Astrocyte (in vitro differentiated cells and primary cell): ENCODE results near the gene SUPT20HL2. TPM values are rescaled to one million over a fixed set of nuclear protein-coding genes. Genes with fewer than 3 reads are reported as not detected.

Experiments
- DNase-seq: peaks from one replicate; pipeline ENCODE4 v3.0.0-alpha.2; 2010; ENCODE audit warnings: low read depth
- FAIRE-seq: peaks from 2 replicates; lab custom pipeline; 2011; peaks lifted over from hg19 to GRCh38; lab: Jason Lieb, UNC
- H2AFZ ChIP-seq: 2 replicates; pipeline ENCODE4 v1.6.0; 2012; ENCODE audit warnings: low read depth, low read length, inconsistent platforms
- H3K27ac ChIP-seq: 2 replicates; pipeline ENCODE4 v1.5.1; 2011; ENCODE audit warnings: low read depth, low read length, inconsistent platforms
- H3K27me3 ChIP-seq: 2 replicates; pipeline ENCODE4 v1.6.0; 2011; ENCODE audit warnings: low read length, inconsistent platforms; ENCODE audit not compliant: insufficient read depth
- H3K36me3 ChIP-seq: 2 replicates; pipeline ENCODE4 v1.5.1; 2011; ENCODE audit warnings: low read length, inconsistent platforms; ENCODE audit not compliant: insufficient read depth
- H3K4me1 ChIP-seq: 2 replicates; pipeline ENCODE4 v1.5.1; 2011; ENCODE audit warnings: low read length, inconsistent platforms; ENCODE audit not compliant: insufficient read depth
- H3K4me2 ChIP-seq: 2 replicates; pipeline ENCODE4 v1.6.0; 2012; ENCODE audit warnings: low read length, inconsistent platforms
- H3K4me3 ChIP-seq: 2 replicates; pipeline ENCODE4 v1.5.1; 2011; ENCODE audit warnings: low read depth, mild to moderate bottlenecking, low read length, inconsistent platforms; ENCODE audit not compliant: insufficient read depth
- H3K79me2 ChIP-seq: 2 replicates; pipeline ENCODE4 v1.6.0; 2012; ENCODE audit warnings: mild to moderate bottlenecking, low read length, inconsistent platforms; ENCODE audit not compliant: insufficient read depth
- H3K9ac ChIP-seq: 2 replicates; pipeline ENCODE4 v1.6.0; 2012; ENCODE audit warnings: mild to moderate bottlenecking, low read length, inconsistent platforms
- H3K9me3 ChIP-seq: 2 replicates; pipeline ENCODE4 v1.5.1; 2012; ENCODE audit warnings: low read depth, mild to moderate bottlenecking, low read length, inconsistent platforms; ENCODE audit not compliant: insufficient read depth
- H4K20me1 ChIP-seq: 2 replicates; pipeline ENCODE4 v1.6.0; 2012; ENCODE audit warnings: low read length, inconsistent platforms; ENCODE audit not compliant: insufficient read depth
- H3K27ac Mint-ChIP-seq: one replicate; pipeline ENCODE4 v1.8.0; 2021; ENCODE audit warnings: mild to moderate bottlenecking, mixed read lengths; ENCODE audit not compliant: unreplicated experiment
- H3K27me3 Mint-ChIP-seq: one replicate; pipeline ENCODE4 v1.8.0; 2021; ENCODE audit warnings: low read depth, mixed read lengths; ENCODE audit not compliant: unreplicated experiment
- H3K36me3 Mint-ChIP-seq: one replicate; pipeline ENCODE4 v1.8.0; 2021; ENCODE audit warnings: low read depth, mixed read lengths; ENCODE audit not compliant: unreplicated experiment
- H3K4me1 Mint-ChIP-seq: one replicate; pipeline ENCODE4 v1.8.0; 2021; ENCODE audit warnings: low read depth, mixed read lengths; ENCODE audit not compliant: unreplicated experiment
- H3K4me3 Mint-ChIP-seq: one replicate; pipeline ENCODE4 v1.8.0; 2021; ENCODE audit warnings: mild to moderate bottlenecking, moderate library complexity, mixed read lengths; ENCODE audit not compliant: unreplicated experiment
- H3K9me3 Mint-ChIP-seq: one replicate; pipeline ENCODE4 v1.8.0; 2021; ENCODE audit warnings: mild to moderate bottlenecking, mixed read lengths; ENCODE audit not compliant: unreplicated experiment
- CTCF ChIP-seq: IDR thresholded peaks from 2 replicates; pipeline ENCODE4 v1.5.1; 2011; ENCODE audit warnings: low read depth, mild to moderate bottlenecking, inconsistent platforms, low read length, moderate library complexity; ENCODE audit not compliant: insufficient read depth
- EZH2 ChIP-seq: IDR thresholded peaks from 2 replicates; pipeline ENCODE4 v1.6.1; 2012; ENCODE audit warnings: mild to moderate bottlenecking, low read length, inconsistent platforms; ENCODE audit not compliant: insufficient read depth
- total RNA-seq: library from RNA; stranded (reverse); gene quantifications from 2 replicates; pipeline ENCODE4 v1.2.1, GENCODE V29; 2021

The SUPT20HL2 gene
- total RNA-seq, 1 donor from 2014 or later, result not detected

GRCh38 chrX:24301806-24302205 lies 12.1 kb downstream of the SUPT20HL2 start:
- H3K9me3 ChIP-seq, result no peaks in the 10 kb centered on the region
- peaks cover 2% of the 10 kb centered on the region for H3K4me1 Mint-ChIP-seq
- no peaks in the 10 kb centered on the region for H3K36me3 Mint-ChIP-seq
- no peak overlapping the region for H3K27ac Mint-ChIP-seq
- no peak overlapping the region for H2AFZ ChIP-seq
- TF ChIP-seq CTCF, result no peak
- no peak for TF ChIP-seq EZH2
- no peak overlapping the region for H3K4me2 ChIP-seq
- DNase-seq (no peak), FAIRE-seq (no peak)
- H3K4me3 ChIP-seq, result no peak overlapping the region
- no peak overlapping the region for H3K27ac ChIP-seq
- no peaks in the 10 kb centered on the region for H3K27me3 ChIP-seq
- H3K79me2 ChIP-seq, result no peaks in the 10 kb centered on the region
- no peaks in the 10 kb centered on the region for H4K20me1 ChIP-seq
- H3K36me3 ChIP-seq, result no peaks in the 10 kb centered on the region
- no peaks in the 10 kb centered on the region for H3K4me1 ChIP-seq
- H3K27me3 Mint-ChIP-seq, result no peaks in the 10 kb centered on the region
- no peak overlapping the region for H3K9ac ChIP-seq
- no peak overlapping the region for H3K4me3 Mint-ChIP-seq
- no peaks in the 10 kb centered on the region for H3K9me3 Mint-ChIP-seq

- Histone ChIP-seq H3K27me3 (no peaks in the 10 kb centered on the region), H3K27ac (no peak overlapping the region), H3K79me2 (no peaks in the 10 kb centered on the region), H3K4me1 (no peaks in the 10 kb centered on the region), H3K9me3 (no peaks in the 10 kb centered on the region), H3K4me3 (no peak overlapping the region), H3K9ac (no peak overlapping the region), H3K4me2 (no peak overlapping the region), H4K20me1 (no peaks in the 10 kb centered on the region), H2AFZ (no peak overlapping the region), H3K36me3 (no peaks in the 10 kb centered on the region)
- no peaks in the 10 kb centered on the region for H3K36me3 Mint-ChIP-seq
- no peak for TF ChIP-seq CTCF
- H3K27me3 Mint-ChIP-seq, result no peaks in the 10 kb centered on the region
- no peak overlapping the region for H3K4me3 Mint-ChIP-seq
- peaks cover 2% of the 10 kb centered on the region for H3K4me1 Mint-ChIP-seq
- FAIRE-seq, result peak; percentile 85
- H3K27ac Mint-ChIP-seq, result no peak overlapping the region
- H3K9me3 Mint-ChIP-seq, result no peaks in the 10 kb centered on the region
- no peak for DNase-seq
Measured at GRCh38 chrX:24301060-24301459, 12.8 kb downstream of the SUPT20HL2 start.

- H3K4me3 Mint-ChIP-seq, result no peak overlapping the region
- H3K4me1 Mint-ChIP-seq, result peaks cover 2% of the 10 kb centered on the region
- Histone ChIP-seq H3K79me2 (no peaks in the 10 kb centered on the region), H3K9me3 (no peaks in the 10 kb centered on the region), H2AFZ (no peak overlapping the region), H3K4me1 (no peaks in the 10 kb centered on the region), H3K4me3 (no peak overlapping the region), H3K36me3 (no peaks in the 10 kb centered on the region), H3K4me2 (no peak overlapping the region), H4K20me1 (no peaks in the 10 kb centered on the region), H3K9ac (no peak overlapping the region), H3K27ac (no peak overlapping the region), H3K27me3 (no peaks in the 10 kb centered on the region)
- no peak for FAIRE-seq
- no peaks in the 10 kb centered on the region for H3K9me3 Mint-ChIP-seq
- no peak for TF ChIP-seq EZH2
- no peak for TF ChIP-seq CTCF
- H3K27ac Mint-ChIP-seq, result no peak overlapping the region
- peak; percentile 6 for DNase-seq
- no peaks in the 10 kb centered on the region for H3K36me3 Mint-ChIP-seq
- no peaks in the 10 kb centered on the region for H3K27me3 Mint-ChIP-seq
Measured at GRCh38 chrX:24298191-24298590, 15.7 kb downstream of the SUPT20HL2 start.
